Coronary artery (tissue), 2 donors: ENCODE measurements around the gene LUC7L3.

Source experiments
- DNase-seq: peaks from one replicate; pipeline ENCODE4 v3.0.0-alpha.2; 2017; ENCODE audit warnings: low spot score
- H3K27ac ChIP-seq, 2 donors: fragments of 200-600 bp; sonication (generic); one replicate each; pipeline ENCODE4 v1.5.1; 2016 to 2019
- H3K4me3 ChIP-seq: fragments of 200-600 bp; sonication (generic); 2 replicates; pipeline ENCODE4 v1.5.1; 2016; ENCODE audit warnings: mild to moderate bottlenecking, moderate library complexity
- TF ChIP-seq, protein P1 (sequence below): fragments of 200-600 bp; sonication (generic); IDR thresholded peaks from one replicate; pipeline ENCODE4 v1.5.1; 2019; ENCODE audit warnings: antibody characterized with exemption

Gene LUC7L3

DNA sequence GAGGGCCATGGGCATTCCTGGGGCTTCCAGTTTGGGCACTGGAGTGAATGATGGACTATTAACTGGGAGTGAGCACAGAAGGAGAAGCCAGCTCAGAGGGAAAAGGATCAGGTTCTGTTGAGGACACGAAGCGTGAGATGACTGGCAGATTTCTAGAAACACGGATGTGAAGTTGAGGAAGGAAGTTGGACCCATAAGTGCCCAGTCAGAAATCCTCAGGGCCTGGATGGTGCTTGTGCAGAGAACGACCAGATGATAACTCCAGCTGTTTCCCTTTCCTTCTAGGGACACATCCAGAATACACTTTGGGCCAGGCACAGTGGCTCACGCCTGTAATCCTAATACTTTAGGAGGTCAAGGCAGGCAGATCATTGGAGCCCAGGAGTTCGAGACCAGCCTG is 71.2 kb downstream of the LUC7L3 start:
- DNase-seq = no peak
- Histone ChIP-seq H3K4me3 (no peak overlapping the region), H3K27ac (no peak overlapping the region)
- TF ChIP-seq, protein P1, sequence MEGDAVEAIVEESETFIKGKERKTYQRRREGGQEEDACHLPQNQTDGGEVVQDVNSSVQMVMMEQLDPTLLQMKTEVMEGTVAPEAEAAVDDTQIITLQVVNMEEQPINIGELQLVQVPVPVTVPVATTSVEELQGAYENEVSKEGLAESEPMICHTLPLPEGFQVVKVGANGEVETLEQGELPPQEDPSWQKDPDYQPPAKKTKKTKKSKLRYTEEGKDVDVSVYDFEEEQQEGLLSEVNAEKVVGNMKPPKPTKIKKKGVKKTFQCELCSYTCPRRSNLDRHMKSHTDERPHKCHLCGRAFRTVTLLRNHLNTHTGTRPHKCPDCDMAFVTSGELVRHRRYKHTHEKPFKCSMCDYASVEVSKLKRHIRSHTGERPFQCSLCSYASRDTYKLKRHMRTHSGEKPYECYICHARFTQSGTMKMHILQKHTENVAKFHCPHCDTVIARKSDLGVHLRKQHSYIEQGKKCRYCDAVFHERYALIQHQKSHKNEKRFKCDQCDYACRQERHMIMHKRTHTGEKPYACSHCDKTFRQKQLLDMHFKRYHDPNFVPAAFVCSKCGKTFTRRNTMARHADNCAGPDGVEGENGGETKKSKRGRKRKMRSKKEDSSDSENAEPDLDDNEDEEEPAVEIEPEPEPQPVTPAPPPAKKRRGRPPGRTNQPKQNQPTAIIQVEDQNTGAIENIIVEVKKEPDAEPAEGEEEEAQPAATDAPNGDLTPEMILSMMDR = no peak

DNA sequence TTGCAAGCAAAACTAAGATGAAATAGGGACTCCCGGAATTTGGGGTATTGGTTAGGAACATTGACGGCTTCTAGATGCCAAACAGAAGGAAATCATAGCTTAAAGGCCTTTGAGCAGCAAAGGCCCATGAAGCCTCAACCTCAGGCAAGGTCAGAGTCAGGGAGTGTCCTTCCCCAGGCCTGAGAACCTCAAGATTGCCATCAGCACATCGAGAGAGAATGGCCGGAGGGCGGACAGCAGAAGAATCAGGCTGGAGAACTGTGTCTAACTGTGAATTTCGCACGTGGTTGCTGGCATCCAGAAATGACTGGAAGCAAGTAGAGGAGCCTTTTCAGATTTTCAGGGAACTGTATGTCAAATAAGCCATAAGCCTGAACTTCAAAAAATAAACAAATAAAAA is 72.7 kb downstream of the LUC7L3 start:
- DNase-seq = no peak
- TF ChIP-seq, protein P1 = no peak
- H3K4me3 ChIP-seq = no peak overlapping the region
- no peak overlapping the region for H3K27ac ChIP-seq

DNA sequence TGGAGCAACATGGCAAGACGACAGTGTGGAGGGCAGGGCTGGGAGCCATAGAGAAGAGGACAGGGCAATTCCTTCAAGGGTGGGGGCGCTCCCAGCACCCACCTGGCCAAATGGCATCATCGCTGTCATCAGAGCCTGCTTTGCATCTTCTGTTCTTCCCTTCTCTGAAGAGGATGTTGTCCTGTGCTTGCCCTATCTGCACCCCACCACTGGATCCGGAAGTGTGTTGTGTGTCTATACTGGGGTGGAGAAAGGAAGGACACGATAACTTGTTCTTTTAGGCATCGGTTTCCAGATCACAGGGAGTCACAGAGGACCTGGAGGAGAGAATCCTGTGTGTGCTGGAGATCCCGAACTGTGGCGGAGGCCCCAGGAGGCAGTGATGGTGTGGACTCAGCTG is 73.6 kb downstream of the LUC7L3 start:
- TF ChIP-seq, protein P1 = no peak
- DNase-seq = no peak
- H3K4me3 ChIP-seq = no peak overlapping the region
- no peak overlapping the region for H3K27ac ChIP-seq

DNA sequence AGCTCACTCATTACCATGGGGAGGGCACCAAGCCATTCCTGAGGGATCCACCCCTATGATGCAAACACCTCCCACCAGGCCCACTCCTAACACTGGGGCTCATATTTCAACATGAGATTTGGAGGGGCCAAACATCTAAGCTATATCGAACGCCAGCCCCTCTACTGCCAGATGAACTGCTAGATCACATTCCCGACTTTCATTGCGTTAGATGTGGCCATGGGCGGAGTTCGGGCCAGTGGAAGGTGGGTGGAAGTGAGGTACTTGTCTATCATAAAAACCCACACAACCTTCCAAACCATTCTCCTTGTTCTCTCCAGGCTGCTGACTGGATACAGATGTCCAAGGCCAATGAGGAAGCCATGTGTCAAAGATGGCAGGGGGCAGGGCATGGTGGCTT is 75.0 kb downstream of the LUC7L3 start:
- Histone ChIP-seq H3K4me3 (no peak overlapping the region), H3K27ac (no peak overlapping the region)
- DNase-seq = no peak
- TF ChIP-seq, protein P1 = no peak

DNA sequence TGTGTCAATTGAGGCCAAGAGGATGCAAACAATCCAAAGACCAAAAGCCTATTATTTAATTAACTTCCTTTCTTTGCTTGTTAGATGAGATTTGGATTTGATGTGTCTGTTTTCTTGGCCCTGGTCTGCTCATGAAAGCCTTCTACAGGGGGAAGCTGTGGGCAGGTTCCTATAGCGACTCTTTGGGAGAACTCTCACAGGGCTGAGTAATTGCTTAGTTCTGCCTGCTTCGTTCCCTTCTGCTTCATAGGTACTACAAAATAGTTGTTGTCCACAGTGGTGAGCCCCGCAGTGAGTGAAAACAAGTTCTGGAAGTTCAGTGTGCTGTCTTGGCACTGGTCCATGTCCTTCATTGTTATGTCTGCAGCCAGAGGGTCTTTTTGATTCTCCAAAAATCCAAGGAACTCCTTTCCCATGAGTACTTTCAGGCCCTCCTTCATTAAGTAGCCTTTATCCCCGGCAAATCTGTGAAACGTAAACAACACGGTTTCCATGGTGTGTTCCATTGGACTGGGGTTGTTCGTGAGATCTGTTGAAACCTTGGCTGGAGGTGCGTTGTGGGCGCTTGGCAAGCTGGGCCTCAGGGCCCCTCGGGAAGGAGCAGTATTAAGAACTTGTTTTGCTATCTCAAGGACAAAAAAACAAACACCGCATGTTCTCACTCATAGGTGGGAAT is 77.9 kb downstream of the LUC7L3 start:
- DNase-seq = no peak
- Histone ChIP-seq H3K27ac (no peak overlapping the region), H3K4me3 (no peak overlapping the region)
- TF ChIP-seq, protein P1 = no peak

DNA sequence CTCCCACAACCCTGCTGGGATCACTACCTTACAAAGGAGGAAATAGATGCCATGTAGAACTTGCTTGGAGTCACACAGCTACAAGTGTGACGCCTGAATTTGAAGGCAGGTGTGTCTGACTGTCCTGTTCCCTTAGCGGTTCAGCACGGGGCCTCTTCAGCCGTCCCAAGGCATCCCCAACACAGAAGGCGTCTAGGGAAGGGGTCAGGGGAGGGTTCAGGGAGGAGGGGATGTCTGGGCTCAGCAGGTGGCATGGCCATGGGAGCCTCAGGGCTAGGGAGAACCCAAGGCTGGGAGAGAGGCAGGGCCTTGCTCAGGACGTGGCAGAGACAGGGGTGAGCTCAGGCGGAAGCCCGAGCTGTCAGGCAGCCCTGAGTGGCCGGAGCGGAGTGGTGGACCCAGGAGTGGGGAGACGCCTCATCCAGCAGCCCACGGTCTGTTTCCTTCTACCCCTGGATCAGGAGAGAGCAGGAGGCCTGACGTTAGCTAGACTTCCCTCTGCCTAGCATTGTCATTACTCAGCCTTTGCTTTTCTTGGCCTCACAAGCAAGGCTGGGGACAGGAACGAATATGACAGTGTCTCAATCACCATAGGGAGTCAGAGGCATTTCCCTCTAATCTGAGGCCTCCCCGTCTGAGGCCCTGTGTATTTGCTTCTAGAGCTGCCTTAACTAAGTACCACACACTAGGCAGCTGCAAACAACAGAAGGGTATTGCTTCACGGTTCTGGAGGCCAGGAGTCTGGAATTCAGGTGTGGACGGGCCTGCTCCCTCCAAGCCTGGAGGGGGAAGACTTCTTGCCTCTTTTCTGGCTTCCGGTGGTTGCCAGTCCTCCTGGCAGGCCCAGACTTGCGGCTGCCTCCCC is 79.3 kb downstream of the LUC7L3 start:
- no peak for DNase-seq
- TF ChIP-seq, protein P1 = no peak

More for the DNA sequence above, 79.3 kb downstream of the LUC7L3 start:
- Histone ChIP-seq H3K27ac (peak overlapping the region in 1 of 2 donors; percentile 47), H3K4me3 (no peak overlapping the region)
